IPS DF 6.9 (cell line): ENCODE data around the gene TM7SF2.

Source experiments
- DNase-seq: peaks from one replicate; pipeline ENCODE4 v3.0.0-alpha.2; 2013; ENCODE audit warnings: low read depth, low spot score
- H3K27ac ChIP-seq: one replicate; pipeline ENCODE4 v1.5.1; 2013; ENCODE audit warnings: low read length, control low read depth
- H3K27me3 ChIP-seq: 2 replicates; pipeline ENCODE4 v1.6.1; 2013; ENCODE audit warnings: mild to moderate bottlenecking, low read length; ENCODE audit not compliant: control insufficient read depth, insufficient read depth
- H3K36me3 ChIP-seq: 2 replicates; pipeline ENCODE4 v1.6.1; 2013; ENCODE audit warnings: low read length; ENCODE audit not compliant: control insufficient read depth, insufficient read depth
- H3K4me1 ChIP-seq: 2 replicates; pipeline ENCODE4 v1.6.1; 2013; ENCODE audit warnings: low read length; ENCODE audit not compliant: control insufficient read depth, insufficient read depth
- H3K4me3 ChIP-seq: 2 replicates; pipeline ENCODE4 v1.5.1; 2013; ENCODE audit warnings: mild to moderate bottlenecking, low read length
- H3K9me3 ChIP-seq: 2 replicates; pipeline ENCODE4 v1.6.1; 2013; ENCODE audit warnings: low read length, inconsistent platforms; ENCODE audit not compliant: control insufficient read depth, insufficient read depth
- WGBS: extraction: QIAGEN DNeasy Blood & Tissue Kit; methylation state at CpG from one replicate; pipeline ENCODE4 v1.1.7; 2013; ENCODE audit warnings: mixed read lengths, missing lambda C conversion rate; ENCODE audit not compliant: insufficient read length, insufficient coverage; 5-methylcytosine and 5-hydroxymethylcytosine counted together

Gene TM7SF2

GRCh38 chr11:65121865-65122696 lies 10.4 kb downstream of the TM7SF2 start, which contains the start of the genes FAU and MRPL49:
Gene FAU, minus strand, starts transcription at chr11:65122134. Its CDS starts 321 bp downstream, at chr11:65121813.
Gene MRPL49, plus strand, starts transcription at chr11:65122321. Its CDS starts 26 bp downstream, at chr11:65122347.
- Histone ChIP-seq H3K27me3 (no peaks in the 10 kb centered on the region), H3K27ac (no peak within 1 kb of the TSS), H3K4me3 (peak within 1 kb of the TSS; percentile 87), H3K36me3 (peaks cover 31% of the 10 kb centered on the region; the same call in 1 of the 2 replicates), H3K4me1 (no peaks in the 10 kb centered on the region), H3K9me3 (no peaks in the 10 kb centered on the region)
- peak; percentile 98 for DNase-seq
- WGBS = no CpG with 5 or more reads among the region's 64 CpGs

DNA sequence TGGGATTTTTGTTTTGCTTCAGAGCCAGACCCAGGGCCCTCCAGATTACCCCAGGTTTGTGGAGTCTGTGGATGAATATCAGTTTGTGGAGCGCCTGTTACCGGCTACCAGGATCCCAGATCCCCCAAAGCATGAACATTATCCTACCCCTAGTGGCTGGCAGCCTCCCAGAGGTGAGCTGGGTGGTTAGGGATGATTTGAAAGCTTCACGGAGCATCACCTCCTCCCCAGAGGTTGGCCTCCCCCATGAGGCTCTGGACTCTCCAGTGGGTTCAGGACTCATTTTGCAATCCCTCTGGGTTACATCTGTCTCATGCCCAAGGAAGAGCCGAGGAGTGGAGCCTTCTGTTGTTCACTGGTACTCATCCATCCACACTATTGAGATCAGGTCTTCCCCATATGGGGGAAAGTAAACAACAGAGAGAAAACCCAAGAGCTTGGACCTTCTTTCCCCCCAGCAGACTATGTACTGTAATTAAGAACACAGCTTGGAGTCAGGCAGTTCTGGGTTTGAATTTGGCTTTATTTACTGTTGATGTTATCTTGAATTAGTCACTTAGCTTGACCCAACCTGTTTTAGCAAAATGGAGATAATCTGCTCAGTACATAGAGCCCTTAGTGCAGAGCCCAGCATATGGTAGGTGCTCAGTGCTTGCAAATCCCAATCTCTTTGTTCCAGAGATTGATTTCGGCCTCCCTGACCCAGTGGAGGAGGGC lies 13.0 kb downstream of the TM7SF2 start:
- Histone ChIP-seq H3K4me3 (no peak overlapping the region), H3K36me3 (peaks cover 41% of the 10 kb centered on the region), H3K27me3 (no peaks in the 10 kb centered on the region), H3K27ac (no peak overlapping the region), H3K9me3 (no peaks in the 10 kb centered on the region), H3K4me1 (no peaks in the 10 kb centered on the region)
- no CpG with 5 or more reads among the region's 5 CpGs for WGBS
- DNase-seq = no peak

GRCh38 chr11:65125197-65126056 lies 13.8 kb downstream of the TM7SF2 start:
- Histone ChIP-seq H3K9me3 (no peaks in the 10 kb centered on the region), H3K36me3 (peaks cover 39% of the 10 kb centered on the region), H3K4me1 (no peaks in the 10 kb centered on the region), H3K27ac (no peak overlapping the region), H3K27me3 (no peaks in the 10 kb centered on the region), H3K4me3 (no peak overlapping the region)
- no CpG with 5 or more reads among the region's 12 CpGs for WGBS
- DNase-seq = no peak

DNA sequence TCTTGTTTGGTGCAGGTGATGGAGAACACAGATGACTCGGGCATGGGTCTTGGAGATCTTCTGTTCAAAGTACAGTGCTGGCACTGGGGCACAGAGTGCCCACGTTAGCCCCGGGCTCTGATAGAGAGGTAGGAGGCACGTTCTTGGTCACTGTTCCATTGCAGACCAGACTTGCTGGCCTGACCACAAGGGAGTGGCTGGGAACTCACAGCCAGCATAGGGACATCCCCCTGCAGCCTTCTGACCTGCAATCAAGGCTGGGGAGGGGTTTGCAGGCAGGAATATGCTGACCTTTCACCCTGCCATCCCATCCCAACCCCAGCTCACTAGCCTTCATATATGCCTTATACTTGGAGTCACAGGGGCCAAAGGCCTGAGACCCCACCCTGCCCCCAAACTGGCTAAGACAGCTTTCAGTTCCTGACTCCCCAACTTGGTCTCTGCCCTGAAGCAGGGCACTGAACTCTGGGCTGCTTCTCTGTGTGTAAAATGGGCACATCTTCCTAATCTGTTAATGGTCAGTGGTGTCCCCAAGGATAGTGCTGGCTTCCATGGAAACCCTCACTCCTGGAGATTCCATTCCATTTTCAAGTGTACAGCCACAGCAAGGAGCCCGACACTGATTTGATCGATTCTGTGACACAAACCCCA lies 15.1 kb downstream of the TM7SF2 start:
- no peaks in the 10 kb centered on the region for H3K27me3 ChIP-seq
- H3K4me3 ChIP-seq = no peak overlapping the region
- H3K4me1 ChIP-seq = no peaks in the 10 kb centered on the region
- no peaks in the 10 kb centered on the region for H3K9me3 ChIP-seq
- no peak overlapping the region for H3K27ac ChIP-seq
- no peak for DNase-seq
- WGBS = no CpG with 5 or more reads among the region's 6 CpGs
- peaks cover 46% of the 10 kb centered on the region for H3K36me3 ChIP-seq

DNA sequence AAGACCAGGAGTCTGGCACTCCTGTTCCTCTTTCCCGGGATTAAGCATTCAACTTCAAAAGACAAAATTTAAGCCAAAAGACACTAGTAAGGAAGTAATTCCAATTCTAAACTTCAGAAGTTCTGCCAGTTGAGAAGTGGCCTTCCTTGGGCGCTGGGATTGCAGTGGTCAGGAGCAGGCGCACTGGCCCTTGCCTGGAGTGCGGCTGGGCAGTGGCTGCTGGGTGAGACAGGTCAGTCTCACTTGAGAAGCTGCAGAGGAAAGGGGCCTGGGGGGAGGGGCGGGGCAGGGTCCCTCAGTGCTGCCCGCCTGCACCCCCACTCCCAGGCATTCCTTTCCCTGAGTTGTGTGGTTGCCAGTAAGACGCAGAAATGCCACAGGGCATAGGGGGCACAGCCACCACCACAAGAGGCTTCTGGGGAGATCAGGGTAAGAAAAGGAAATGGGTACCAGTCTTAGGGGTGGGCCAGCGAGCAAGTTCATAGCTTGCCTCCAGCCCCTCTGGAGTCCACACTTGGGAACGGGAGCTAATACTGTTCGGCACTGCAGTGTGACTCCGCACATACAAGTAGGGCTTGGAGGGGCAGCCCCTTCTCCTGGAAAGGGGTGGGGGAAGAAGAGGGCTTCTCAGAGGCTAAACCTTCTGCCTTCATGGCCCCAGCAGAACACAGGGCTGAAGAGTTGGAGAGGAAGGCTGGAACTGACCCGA lies 16.0 kb downstream of the TM7SF2 start:
- no peak for DNase-seq
- no peaks in the 10 kb centered on the region for H3K4me1 ChIP-seq
- peaks cover 49% of the 10 kb centered on the region for H3K36me3 ChIP-seq

GRCh38 chr11:65128182-65129145 lies 16.8 kb downstream of the TM7SF2 start:
- H3K27me3 ChIP-seq = no peaks in the 10 kb centered on the region
- peaks cover 49% of the 10 kb centered on the region for H3K36me3 ChIP-seq
- no peak overlapping the region for H3K4me3 ChIP-seq
- peaks cover 2% of the 10 kb centered on the region; the same call in 1 of the 2 replicates for H3K4me1 ChIP-seq
- no peak for DNase-seq
- H3K27ac ChIP-seq = no peak overlapping the region
- H3K9me3 ChIP-seq = no peaks in the 10 kb centered on the region
- WGBS = no CpG with 5 or more reads among the region's 15 CpGs

More for the DNA sequence above, 16.0 kb downstream of the TM7SF2 start:
- no peaks in the 10 kb centered on the region for H3K27me3 ChIP-seq
- no CpG with 5 or more reads among the region's 12 CpGs for whole genome bisulfite sequencing
- H3K27ac ChIP-seq = no peak overlapping the region
- no peak overlapping the region for H3K4me3 ChIP-seq
- no peaks in the 10 kb centered on the region for H3K9me3 ChIP-seq

DNA sequence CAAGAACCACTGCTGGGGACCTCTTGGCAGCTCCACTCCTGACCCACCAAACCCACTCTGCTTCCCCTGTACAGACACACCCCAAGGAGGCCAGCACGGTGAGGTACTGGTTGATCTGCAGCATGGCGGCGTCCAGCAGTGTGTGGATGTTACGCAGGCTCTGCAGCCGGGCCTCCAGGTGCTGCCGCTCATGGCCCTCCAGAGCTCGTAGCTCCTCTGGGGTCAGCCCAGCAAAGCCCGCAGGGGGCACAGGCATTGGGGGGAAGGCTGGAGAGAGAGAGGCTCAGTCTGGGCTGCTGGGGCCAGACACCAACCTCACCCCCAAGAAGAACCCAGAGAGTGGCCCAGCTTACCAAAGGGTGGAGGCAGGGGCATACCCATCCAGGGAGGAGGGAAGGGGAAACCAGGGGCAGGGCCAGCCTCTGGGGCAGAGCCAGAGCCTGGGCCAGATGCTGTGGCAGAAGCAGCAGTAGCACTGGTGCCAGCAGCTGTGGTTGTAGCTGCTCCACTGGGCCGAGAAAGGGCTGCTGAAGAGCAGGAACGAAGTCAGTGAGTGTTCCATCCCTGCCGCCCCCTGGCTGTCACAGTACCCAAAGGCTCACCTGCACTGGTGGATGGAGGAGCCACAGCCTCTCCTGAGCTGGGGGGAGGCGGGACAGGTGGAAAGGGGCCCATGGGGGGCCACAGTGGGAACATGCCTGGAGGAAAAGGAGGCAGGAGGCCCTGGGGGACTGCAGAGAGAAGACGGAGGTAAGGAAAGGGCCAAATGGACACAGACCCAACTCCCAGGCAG lies 18.2 kb downstream of the TM7SF2 start:
- peaks cover 47% of the 10 kb centered on the region for H3K36me3 ChIP-seq
- H3K4me3 ChIP-seq = no peak overlapping the region
- no CpG with 5 or more reads among the region's 13 CpGs for WGBS
- no peak overlapping the region for H3K27ac ChIP-seq
- H3K4me1 ChIP-seq = peaks cover 2% of the 10 kb centered on the region; the same call in 1 of the 2 replicates
- DNase-seq = no peak
- H3K27me3 ChIP-seq = no peaks in the 10 kb centered on the region
- no peaks in the 10 kb centered on the region for H3K9me3 ChIP-seq

- no peak overlapping the region for H3K27ac ChIP-seq
- DNase-seq = no peak
- no peaks in the 10 kb centered on the region for H3K9me3 ChIP-seq
- peaks cover 2% of the 10 kb centered on the region; the same call in 1 of the 2 replicates for H3K4me1 ChIP-seq
- H3K27me3 ChIP-seq = no peaks in the 10 kb centered on the region
- no CpG with 5 or more reads among the region's 19 CpGs for WGBS
- H3K4me3 ChIP-seq = no peak overlapping the region
- H3K36me3 ChIP-seq = peaks cover 37% of the 10 kb centered on the region
These were observed 19.2 kb downstream of the TM7SF2 start for GRCh38 chr11:65130631-65131416.
